Endothelial cell of umbilical vein (primary cell): ENCODE data around the gene ITPR2. TPM values are rescaled to one million over a fixed set of nuclear protein-coding genes. Genes with fewer than 3 reads are reported as not detected.

Source experiments
- BruUV-seq: library from RNA; stranded (reverse); fragments of 400-500 nt; replicated peaks from 2 replicates; lab custom pipeline; 2021; lab: Mats Ljungman, UMichigan
- CTCF ChIA-PET: fragments of 300-600, 350-600 bp; sonication (Branson Sonifier 250); formaldehyde crosslinking; loops from one replicate; lab custom pipeline; 2021; ENCODE audit warnings: antibody characterized with exemption, inconsistent platforms; lab: Charles Lee
- POLR2A ChIA-PET: fragments of 300-600, 350-600 bp; sonication (Branson Sonifier 250); formaldehyde crosslinking; loops from one replicate; lab custom pipeline; 2021; ENCODE audit warnings: antibody characterized with exemption, inconsistent platforms; lab: Charles Lee
- DNase-seq: peaks from one replicate; pipeline ENCODE4 v3.0.0-alpha.2; 2011; ENCODE audit warnings: low read depth, low spot score
- FAIRE-seq: peaks from 2 replicates; lab custom pipeline; 2011; peaks lifted over from hg19 to GRCh38; lab: Jason Lieb, UNC
- H2AFZ ChIP-seq: 2 replicates; pipeline ENCODE4 v1.6.0; 2012; ENCODE audit warnings: low read depth, low read length, control low read depth, inconsistent platforms
- H3K27ac ChIP-seq: 2 replicates; pipeline ENCODE4 v1.5.1; 2011; ENCODE audit warnings: low read depth, mild to moderate bottlenecking, control low read depth, low read length, moderate library complexity; ENCODE audit not compliant: insufficient read depth
- H3K27me3 ChIP-seq, 2 experiments: 2 replicates each; pipeline versions ENCODE4 v1.6.0 to v1.6.1; 2011; ENCODE audit warnings: low read length in 2 of 2, mixed read lengths in 1 of 2; ENCODE audit not compliant: control insufficient read depth in 2 of 2, insufficient read depth in 2 of 2
- H3K36me3 ChIP-seq, 2 experiments: 2 replicates in 1 of 2; 3 replicates in 1 of 2; pipeline ENCODE4 v1.5.1; 2011; ENCODE audit warnings: low read length in 2 of 2, mild to moderate bottlenecking in 1 of 2, moderate library complexity in 1 of 2; ENCODE audit not compliant: control insufficient read depth in 2 of 2, insufficient read depth in 2 of 2; ENCODE audit errors: extremely low read depth in 1 of 2
- H3K4me1 ChIP-seq: 3 replicates; pipeline ENCODE4 v1.5.1; 2011; ENCODE audit warnings: mild to moderate bottlenecking, low read length; ENCODE audit not compliant: control insufficient read depth, insufficient read depth; ENCODE audit errors: extremely low read depth
- H3K4me2 ChIP-seq: 2 replicates; pipeline ENCODE4 v1.6.1; 2011; ENCODE audit warnings: low read length, control low read depth, mixed read lengths; ENCODE audit not compliant: insufficient read depth
- H3K4me3 ChIP-seq, 3 experiments: fragments of 200-600 bp in 1 of 3; sonication (generic), shearing (Covaris generic) in 1 of 3; replicated peaks in 1 of 3; 2 replicates each; pipeline ENCODE4 v1.5.1; 2011 to 2016; ENCODE audit warnings: control low read depth in 3 of 3, low read length in 3 of 3, mild to moderate bottlenecking in 2 of 3, inconsistent platforms in 1 of 3, low read depth in 1 of 3, moderate library complexity in 1 of 3; ENCODE audit not compliant: insufficient read depth in 1 of 3
- H3K79me2 ChIP-seq: 2 replicates; pipeline ENCODE4 v1.6.0; 2012; ENCODE audit warnings: low read length, inconsistent platforms; ENCODE audit not compliant: control insufficient read depth, insufficient read depth
- H3K9ac ChIP-seq: replicated peaks from 2 replicates; pipeline ENCODE3; 2011; ENCODE audit warnings: low read length, control low read depth; ENCODE audit not compliant: insufficient read depth; ENCODE audit errors: extremely low read depth
- H3K9me1 ChIP-seq: replicated peaks from 3 replicates; pipeline ENCODE4 v1.6.0; 2011; ENCODE audit warnings: mild to moderate bottlenecking, low read length; ENCODE audit not compliant: control insufficient read depth, insufficient read depth; ENCODE audit errors: extremely low read depth
- H3K9me3 ChIP-seq: replicated peaks from 2 replicates; pipeline ENCODE4 v1.5.1; 2012; ENCODE audit warnings: low read length, inconsistent platforms; ENCODE audit not compliant: control insufficient read depth, insufficient read depth
- H4K20me1 ChIP-seq: replicated peaks from 2 replicates; pipeline ENCODE3; 2011; ENCODE audit warnings: mild to moderate bottlenecking, low read length; ENCODE audit not compliant: control insufficient read depth, insufficient read depth; ENCODE audit errors: extremely low read depth
- EZH2 ChIP-seq: IDR thresholded peaks from 2 replicates; pipeline ENCODE4 v1.6.1; 2012; ENCODE audit warnings: borderline replicate concordance, low read depth, mild to moderate bottlenecking, moderate library complexity, low read length, inconsistent platforms; ENCODE audit not compliant: severe bottlenecking
- FOS ChIP-seq: IDR thresholded peaks from 2 replicates; pipeline ENCODE4 v1.6.1; 2011; ENCODE audit warnings: mild to moderate bottlenecking, low read length, moderate library complexity, borderline replicate concordance; ENCODE audit not compliant: insufficient read depth
- GATA2 ChIP-seq: IDR thresholded peaks from 2 replicates; pipeline ENCODE4 v1.7.0; 2011; ENCODE audit warnings: low read depth, mild to moderate bottlenecking, moderate library complexity, mixed read lengths, low read length; ENCODE audit not compliant: insufficient read length, insufficient read depth
- JUN ChIP-seq: IDR thresholded peaks from 2 replicates; pipeline ENCODE4 v1.6.1; 2011; ENCODE audit warnings: borderline replicate concordance, low read depth; ENCODE audit not compliant: insufficient read length, insufficient read depth
- MYC ChIP-seq: IDR thresholded peaks from one replicate; pipeline ENCODE4 v1.6.1; 2011; ENCODE audit warnings: mild to moderate bottlenecking, low read depth, low read length
- POLR2A ChIP-seq: IDR thresholded peaks from 2 replicates; pipeline ENCODE4 v1.6.1; 2012; ENCODE audit warnings: low read depth, mild to moderate bottlenecking, control low read depth, low read length
- POLR2AphosphoS5 ChIP-seq: IDR thresholded peaks from 2 replicates; pipeline ENCODE4 v1.6.1; 2012; ENCODE audit warnings: low read depth, mild to moderate bottlenecking, control low read depth, low read length, moderate library complexity; ENCODE audit not compliant: insufficient read depth
- dilution Hi-C: fragments of 300-500 bp; cut with MboI; formaldehyde crosslinking; loops from one replicate; pipeline ENCODE4 v1.15.0; 2019; ENCODE audit warnings: low sequenced_read_pairs; ENCODE audit not compliant: extremely low pct_ligation_motif_present
- intact Hi-C: fragments of 100-400 bp; cut with micrococcal nuclease; formaldehyde crosslinking; loops from one replicate; pipeline ENCODE4 v1.10.0; 2022
- polyA plus RNA-seq, 4 experiments: library from polyadenylated mRNA; depleted of rRNA in 3 of 4; stranded (reverse) in 3 of 4; unstranded in 1 of 4; fragments of >200 nt; gene quantifications; 2 replicates each; pipeline versions ENCODE4 v1.2.1 to v1.2.3, GENCODE V29; 2011 to 2012; ENCODE audit warnings: missing spikeins in 1 of 4
- total RNA-seq: library from RNA; stranded (reverse); gene quantifications from 2 replicates; pipeline ENCODE4 v1.2.3, GENCODE V29; 2021
- TF ChIP-seq, protein P1 (sequence below): IDR thresholded peaks from 2 replicates; pipeline ENCODE4 v1.6.1; 2011; ENCODE audit not compliant: insufficient read depth, insufficient read length
- TF ChIP-seq, protein P2 (sequence below), 2 donors: IDR thresholded peaks; 1 replicate in 1 of 2; 2 replicates in 1 of 2; pipeline ENCODE4 v1.5.1; 2011; ENCODE audit warnings: low read length in 2 of 2, mild to moderate bottlenecking in 2 of 2, moderate library complexity in 2 of 2, control low read depth in 1 of 2, inconsistent platforms in 1 of 2, low read depth in 1 of 2; ENCODE audit not compliant: insufficient read depth in 1 of 2; ENCODE audit errors: extremely low read depth in 1 of 2

Gene ITPR2
- total and polyA plus RNA-seq, 2 donors (not counting 3 experiments of a cell fraction or from before 2014, with no cell fraction given) = 16.2 to 86.8 TPM

DNA sequence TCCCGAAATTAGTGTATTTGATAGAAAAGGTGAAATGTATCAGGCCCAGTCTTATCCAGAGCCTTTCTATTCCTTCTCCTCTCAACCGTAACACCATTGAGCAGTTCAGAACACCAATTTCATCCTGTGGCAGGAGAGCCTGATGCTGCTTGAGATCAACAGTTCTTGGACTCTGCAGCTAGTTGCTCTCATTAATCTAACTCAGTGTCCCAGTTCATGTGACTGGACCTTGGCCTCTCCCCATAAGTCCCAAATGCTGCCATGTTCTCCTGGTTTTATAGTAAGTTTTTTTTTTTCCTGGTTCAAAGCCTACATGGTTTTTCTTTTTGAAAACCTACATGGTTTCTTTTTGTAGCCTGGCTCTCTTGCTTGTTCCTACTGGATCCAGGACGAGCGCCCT, 293.9 kb downstream of the ITPR2 start:
- dilution Hi-C loops = no loop called here
- DNase-seq (no peak), FAIRE-seq (no peak)
- Histone ChIP-seq H3K9me3 (no peaks in the 10 kb centered on the region), H3K4me2 (no peak overlapping the region), H4K20me1 (no peaks in the 10 kb centered on the region), H3K4me1 (no peaks in the 10 kb centered on the region), H3K79me2 (no peaks in the 10 kb centered on the region), H3K36me3 (peaks cover 2 to 5% of the 10 kb centered on the region in 2 experiments), H2AFZ (no peak overlapping the region), H3K9ac (no peak overlapping the region), H3K27ac (no peak overlapping the region), H3K4me3 (no peak overlapping the region), H3K9me1 (no peaks in the 10 kb centered on the region), H3K27me3 (no peaks in the 10 kb centered on the region)
- CTCF ChIA-PET = no interaction called here
- BruUV-seq = no TSS peak
- POLR2A ChIA-PET = no interaction called here
- TF ChIP-seq JUN (no peak), MYC (no peak), POLR2AphosphoS5 (no peak), POLR2A (no peak), FOS (no peak), GATA2 (no peak), EZH2 (no peak)
- TF ChIP-seq, protein P1, sequence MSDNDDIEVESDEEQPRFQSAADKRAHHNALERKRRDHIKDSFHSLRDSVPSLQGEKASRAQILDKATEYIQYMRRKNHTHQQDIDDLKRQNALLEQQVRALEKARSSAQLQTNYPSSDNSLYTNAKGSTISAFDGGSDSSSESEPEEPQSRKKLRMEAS = no peak
- TF ChIP-seq, protein P2, sequence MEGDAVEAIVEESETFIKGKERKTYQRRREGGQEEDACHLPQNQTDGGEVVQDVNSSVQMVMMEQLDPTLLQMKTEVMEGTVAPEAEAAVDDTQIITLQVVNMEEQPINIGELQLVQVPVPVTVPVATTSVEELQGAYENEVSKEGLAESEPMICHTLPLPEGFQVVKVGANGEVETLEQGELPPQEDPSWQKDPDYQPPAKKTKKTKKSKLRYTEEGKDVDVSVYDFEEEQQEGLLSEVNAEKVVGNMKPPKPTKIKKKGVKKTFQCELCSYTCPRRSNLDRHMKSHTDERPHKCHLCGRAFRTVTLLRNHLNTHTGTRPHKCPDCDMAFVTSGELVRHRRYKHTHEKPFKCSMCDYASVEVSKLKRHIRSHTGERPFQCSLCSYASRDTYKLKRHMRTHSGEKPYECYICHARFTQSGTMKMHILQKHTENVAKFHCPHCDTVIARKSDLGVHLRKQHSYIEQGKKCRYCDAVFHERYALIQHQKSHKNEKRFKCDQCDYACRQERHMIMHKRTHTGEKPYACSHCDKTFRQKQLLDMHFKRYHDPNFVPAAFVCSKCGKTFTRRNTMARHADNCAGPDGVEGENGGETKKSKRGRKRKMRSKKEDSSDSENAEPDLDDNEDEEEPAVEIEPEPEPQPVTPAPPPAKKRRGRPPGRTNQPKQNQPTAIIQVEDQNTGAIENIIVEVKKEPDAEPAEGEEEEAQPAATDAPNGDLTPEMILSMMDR (IDR thresholded peaks at IDR 0.05; ENCODE audit: extremely low read depth in 1 of 2, insufficient read depth in 1 of 2, low read depth in 1 of 2, low read length in 2 of 2) = no peak
- intact Hi-C loops = no loop called here
